ENCODE measurements around the gene NCAM1.
A peak's percentile ranks its signal among the peaks of the same experiment; 100 is the strongest.

NCAM1 gene

DNA sequence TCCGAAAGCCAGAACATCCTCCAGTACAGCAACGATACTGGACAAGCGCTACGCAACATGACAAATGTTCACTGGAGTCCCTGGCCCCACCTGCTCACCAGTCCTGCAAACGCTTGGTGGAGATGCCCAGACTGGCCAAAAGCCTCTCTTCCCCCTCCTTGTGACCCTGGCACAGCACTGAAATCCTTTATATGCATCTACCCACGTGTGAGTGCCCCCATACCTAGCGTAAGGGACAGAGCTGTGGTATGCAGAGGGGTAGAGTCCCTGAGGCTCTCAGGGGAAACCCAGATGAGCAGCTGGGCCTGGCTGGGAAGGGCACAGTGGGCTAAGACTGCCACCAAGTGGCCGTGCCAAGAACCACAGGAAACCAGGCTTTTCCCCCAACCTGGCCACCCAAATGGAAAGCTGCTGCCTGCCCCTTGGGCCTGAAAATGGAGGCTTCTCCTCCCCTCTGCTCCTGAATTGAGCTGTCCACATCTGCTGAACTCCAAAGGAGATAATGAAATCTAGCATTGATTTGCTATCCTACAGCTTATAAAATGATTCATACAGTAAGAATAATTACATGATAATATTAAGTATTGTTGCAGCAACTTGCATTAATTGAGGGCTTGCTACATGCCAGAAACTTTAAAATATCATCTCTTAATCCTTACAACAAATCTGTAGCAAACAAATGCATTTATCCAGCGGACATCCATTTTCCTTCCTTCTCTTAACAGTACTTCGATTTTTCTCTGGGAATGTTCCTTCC lies 328.4 kb downstream of the NCAM1 start:
- Histone ChIP-seq H3K9me3 (ENCODE audit: insufficient read depth, low read length, severe bottlenecking) (no peaks in the 10 kb centered on the region), H3K36me3 (ENCODE audit: insufficient read depth, low read length) (no peaks in the 10 kb centered on the region), H3K9ac (ENCODE audit: low read depth, low read length) (no peak overlapping the region), H3K27ac (ENCODE audit: low read length) (no peak overlapping the region), H3K4me3 (ENCODE audit: low read depth in 1 of 2, low read length in 2 of 2) (no peak overlapping the region), H3K79me2 (ENCODE audit: insufficient read depth, low read length) (no peaks in the 10 kb centered on the region), H3K4me1 (ENCODE audit: insufficient read depth, low read length) (no peaks in the 10 kb centered on the region), H3K27me3 (ENCODE audit: insufficient read depth, low read length, poor library complexity) (no peaks in the 10 kb centered on the region), H3K4me2 (ENCODE audit: insufficient read depth, low read length) (no peak overlapping the region), H2AFZ (ENCODE audit: low read depth, low read length) (no peak overlapping the region), H4K20me1 (ENCODE audit: insufficient read depth, low read length) (no peaks in the 10 kb centered on the region)
- TF ChIP-seq EZH2 (IDR thresholded peaks at IDR 0.05; ENCODE audit: borderline replicate concordance, low read depth, low read length, severe bottlenecking) = no peak
- TF ChIP-seq, protein P1, sequence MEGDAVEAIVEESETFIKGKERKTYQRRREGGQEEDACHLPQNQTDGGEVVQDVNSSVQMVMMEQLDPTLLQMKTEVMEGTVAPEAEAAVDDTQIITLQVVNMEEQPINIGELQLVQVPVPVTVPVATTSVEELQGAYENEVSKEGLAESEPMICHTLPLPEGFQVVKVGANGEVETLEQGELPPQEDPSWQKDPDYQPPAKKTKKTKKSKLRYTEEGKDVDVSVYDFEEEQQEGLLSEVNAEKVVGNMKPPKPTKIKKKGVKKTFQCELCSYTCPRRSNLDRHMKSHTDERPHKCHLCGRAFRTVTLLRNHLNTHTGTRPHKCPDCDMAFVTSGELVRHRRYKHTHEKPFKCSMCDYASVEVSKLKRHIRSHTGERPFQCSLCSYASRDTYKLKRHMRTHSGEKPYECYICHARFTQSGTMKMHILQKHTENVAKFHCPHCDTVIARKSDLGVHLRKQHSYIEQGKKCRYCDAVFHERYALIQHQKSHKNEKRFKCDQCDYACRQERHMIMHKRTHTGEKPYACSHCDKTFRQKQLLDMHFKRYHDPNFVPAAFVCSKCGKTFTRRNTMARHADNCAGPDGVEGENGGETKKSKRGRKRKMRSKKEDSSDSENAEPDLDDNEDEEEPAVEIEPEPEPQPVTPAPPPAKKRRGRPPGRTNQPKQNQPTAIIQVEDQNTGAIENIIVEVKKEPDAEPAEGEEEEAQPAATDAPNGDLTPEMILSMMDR (IDR thresholded peaks at IDR 0.05; ENCODE audit: borderline replicate concordance, extremely low read depth, low read length, poor library complexity, severe bottlenecking) = peak; percentile 90
- DNase-seq (peak; percentile 66), ATAC-seq (ENCODE audit: insufficient read depth, low read depth) (peak; percentile 91)

DNA sequence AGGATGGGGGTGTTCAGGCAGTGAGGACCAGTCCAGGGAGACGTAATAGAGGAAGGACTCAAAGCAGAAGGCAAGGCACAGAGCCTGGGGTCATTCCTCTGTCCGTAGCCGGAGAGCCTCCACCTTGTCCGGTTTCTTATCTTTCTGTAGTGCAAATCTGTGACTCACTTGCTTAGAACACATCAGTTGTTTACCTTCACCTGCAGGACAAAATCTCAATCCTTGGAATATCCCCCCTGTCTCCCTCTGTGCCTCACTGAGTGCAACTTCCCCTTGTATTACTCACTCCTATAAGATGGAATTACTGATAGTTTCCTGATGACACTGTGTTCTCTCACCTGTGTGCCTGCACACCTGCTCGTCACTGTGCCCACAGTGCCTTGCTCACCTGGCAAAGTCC lies 332.7 kb downstream of the NCAM1 start:
- Histone ChIP-seq H3K79me2 (ENCODE audit: insufficient read depth, low read length) (no peaks in the 10 kb centered on the region), H3K27me3 (ENCODE audit: insufficient read depth, low read length, poor library complexity) (no peaks in the 10 kb centered on the region), H4K20me1 (ENCODE audit: insufficient read depth, low read length) (no peaks in the 10 kb centered on the region), H3K4me1 (ENCODE audit: insufficient read depth, low read length) (no peaks in the 10 kb centered on the region), H3K36me3 (ENCODE audit: insufficient read depth, low read length) (no peaks in the 10 kb centered on the region), H3K9ac (ENCODE audit: low read depth, low read length) (no peak overlapping the region), H3K4me3 (ENCODE audit: low read depth in 1 of 2, low read length in 2 of 2) (no peak overlapping the region), H2AFZ (ENCODE audit: low read depth, low read length) (no peak overlapping the region), H3K9me3 (ENCODE audit: insufficient read depth, low read length, severe bottlenecking) (no peaks in the 10 kb centered on the region), H3K4me2 (ENCODE audit: insufficient read depth, low read length) (no peak overlapping the region), H3K27ac (ENCODE audit: low read length) (no peak overlapping the region)
- DNase-seq (no peak), ATAC-seq (ENCODE audit: insufficient read depth, low read depth) (no peak)
- TF ChIP-seq, protein P1 (IDR thresholded peaks at IDR 0.05; ENCODE audit: borderline replicate concordance, extremely low read depth, low read length, poor library complexity, severe bottlenecking) = no peak
- no peak for TF ChIP-seq EZH2 (IDR thresholded peaks at IDR 0.05; ENCODE audit: borderline replicate concordance, low read depth, low read length, severe bottlenecking)

DNA sequence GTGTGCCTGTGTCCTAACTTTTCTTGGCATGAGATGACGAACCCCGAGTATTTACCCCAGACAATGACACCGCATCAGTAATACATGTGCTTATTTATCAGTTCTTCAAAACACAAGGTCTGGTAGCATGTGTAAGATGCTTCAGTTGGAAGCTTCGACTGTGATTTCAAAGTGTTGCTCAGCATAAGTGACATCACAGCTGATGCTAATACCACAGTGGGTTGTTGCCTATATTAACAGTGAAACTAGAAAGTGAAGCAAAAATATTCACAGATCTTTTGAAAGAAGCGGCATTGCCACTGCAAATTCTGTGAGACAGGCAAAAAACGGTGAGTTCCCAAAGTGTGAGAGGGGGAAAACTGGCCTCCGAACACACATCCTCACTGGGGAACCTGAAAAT lies 334.8 kb downstream of the NCAM1 start:
- no peaks in the 10 kb centered on the region for H3K27me3 ChIP-seq (ENCODE audit: insufficient read depth, low read length, poor library complexity)
- H3K27ac ChIP-seq (ENCODE audit: low read length) = no peak overlapping the region
- DNase-seq (no peak), ATAC-seq (ENCODE audit: insufficient read depth, low read depth) (no peak)
- TF ChIP-seq EZH2 (IDR thresholded peaks at IDR 0.05; ENCODE audit: borderline replicate concordance, low read depth, low read length, severe bottlenecking) = no peak
- TF ChIP-seq, protein P1 (IDR thresholded peaks at IDR 0.05; ENCODE audit: borderline replicate concordance, extremely low read depth, low read length, poor library complexity, severe bottlenecking) = no peak
- no peaks in the 10 kb centered on the region for H3K4me1 ChIP-seq (ENCODE audit: insufficient read depth, low read length)
- no peak overlapping the region for H3K9ac ChIP-seq (ENCODE audit: low read depth, low read length)
- no peak overlapping the region for H3K4me3 ChIP-seq (ENCODE audit: low read depth in 1 of 2, low read length in 2 of 2)
- H2AFZ ChIP-seq (ENCODE audit: low read depth, low read length) = no peak overlapping the region
- no peaks in the 10 kb centered on the region for H3K36me3 ChIP-seq (ENCODE audit: insufficient read depth, low read length)
- no peak overlapping the region for H3K4me2 ChIP-seq (ENCODE audit: insufficient read depth, low read length)
- no peaks in the 10 kb centered on the region for H3K9me3 ChIP-seq (ENCODE audit: insufficient read depth, low read length, severe bottlenecking)
- H4K20me1 ChIP-seq (ENCODE audit: insufficient read depth, low read length) = no peaks in the 10 kb centered on the region
- H3K79me2 ChIP-seq (ENCODE audit: insufficient read depth, low read length) = no peaks in the 10 kb centered on the region
